ENCODE data around the gene SLC25A21. TPM values are rescaled to one million over a fixed set of nuclear protein-coding genes. Genes with fewer than 3 reads are reported as not detected.
"Not testable (repeated sequence)": the region's sequence is repeated elsewhere in the genome, so short reads cannot be mapped to it uniquely, and the experiment has no call there.

The SLC25A21 gene
- total RNA-seq, 1 donor from 2014 or later = 0.91 TPM

DNA sequence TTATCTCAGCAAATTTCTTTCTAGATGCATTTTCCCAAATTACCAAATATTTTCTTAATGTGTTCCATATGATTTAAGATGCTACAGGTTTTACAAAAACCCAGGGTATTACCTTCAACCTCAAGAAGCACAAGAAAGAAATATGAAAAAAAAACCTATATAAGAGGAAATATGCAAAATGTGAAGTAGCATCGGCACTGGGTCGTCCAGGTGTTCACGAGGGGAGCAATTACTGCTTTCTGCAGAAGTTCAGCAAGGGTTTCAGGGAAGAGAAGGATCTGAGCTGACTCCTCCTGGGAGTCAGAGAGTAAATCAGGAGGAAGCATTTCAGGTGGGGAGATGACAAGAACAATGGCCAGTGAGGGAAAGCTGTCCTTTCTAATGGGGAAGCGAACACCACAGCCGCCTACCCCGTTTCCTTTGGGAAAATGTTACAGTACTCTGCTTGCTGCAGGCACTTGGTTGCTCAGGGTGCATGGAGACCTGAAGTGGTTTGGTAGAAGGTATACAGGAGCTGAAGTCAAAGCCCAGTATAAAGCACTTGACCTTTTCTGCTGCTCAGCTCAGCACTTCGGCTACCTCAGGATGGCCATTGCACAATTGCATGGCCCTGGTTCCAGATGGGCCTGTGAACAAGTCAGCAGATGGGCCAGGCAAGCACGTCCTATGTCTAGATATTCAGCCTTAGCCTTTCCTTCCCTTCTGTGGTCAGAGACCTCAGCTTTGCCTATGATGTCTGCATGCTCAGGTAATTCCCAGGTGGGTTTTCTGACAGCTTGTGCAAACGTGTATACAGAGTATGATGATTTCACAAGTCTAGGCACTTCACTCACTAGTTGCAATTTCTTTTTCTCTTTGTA is 355.1 kb downstream of the SLC25A21 start:
- TF ChIP-seq, protein P1, sequence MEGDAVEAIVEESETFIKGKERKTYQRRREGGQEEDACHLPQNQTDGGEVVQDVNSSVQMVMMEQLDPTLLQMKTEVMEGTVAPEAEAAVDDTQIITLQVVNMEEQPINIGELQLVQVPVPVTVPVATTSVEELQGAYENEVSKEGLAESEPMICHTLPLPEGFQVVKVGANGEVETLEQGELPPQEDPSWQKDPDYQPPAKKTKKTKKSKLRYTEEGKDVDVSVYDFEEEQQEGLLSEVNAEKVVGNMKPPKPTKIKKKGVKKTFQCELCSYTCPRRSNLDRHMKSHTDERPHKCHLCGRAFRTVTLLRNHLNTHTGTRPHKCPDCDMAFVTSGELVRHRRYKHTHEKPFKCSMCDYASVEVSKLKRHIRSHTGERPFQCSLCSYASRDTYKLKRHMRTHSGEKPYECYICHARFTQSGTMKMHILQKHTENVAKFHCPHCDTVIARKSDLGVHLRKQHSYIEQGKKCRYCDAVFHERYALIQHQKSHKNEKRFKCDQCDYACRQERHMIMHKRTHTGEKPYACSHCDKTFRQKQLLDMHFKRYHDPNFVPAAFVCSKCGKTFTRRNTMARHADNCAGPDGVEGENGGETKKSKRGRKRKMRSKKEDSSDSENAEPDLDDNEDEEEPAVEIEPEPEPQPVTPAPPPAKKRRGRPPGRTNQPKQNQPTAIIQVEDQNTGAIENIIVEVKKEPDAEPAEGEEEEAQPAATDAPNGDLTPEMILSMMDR (IDR thresholded peaks at IDR 0.05; ENCODE audit: partially characterized antibody, unreplicated experiment) = no peak
- Mint-ChIP-seq H3K36me3 (ENCODE audit: unreplicated experiment) (no peaks in the 10 kb centered on the region), H3K4me3 (ENCODE audit: unreplicated experiment) (no peak overlapping the region), H3K27ac (ENCODE audit: unreplicated experiment) (no peak overlapping the region), H3K4me1 (ENCODE audit: low read depth, unreplicated experiment) (peaks cover 4% of the 10 kb centered on the region), H3K27me3 (ENCODE audit: unreplicated experiment) (peaks cover 2% of the 10 kb centered on the region), H3K9me3 (ENCODE audit: unreplicated experiment) (no peaks in the 10 kb centered on the region)
- DNase-seq = no peak

DNA sequence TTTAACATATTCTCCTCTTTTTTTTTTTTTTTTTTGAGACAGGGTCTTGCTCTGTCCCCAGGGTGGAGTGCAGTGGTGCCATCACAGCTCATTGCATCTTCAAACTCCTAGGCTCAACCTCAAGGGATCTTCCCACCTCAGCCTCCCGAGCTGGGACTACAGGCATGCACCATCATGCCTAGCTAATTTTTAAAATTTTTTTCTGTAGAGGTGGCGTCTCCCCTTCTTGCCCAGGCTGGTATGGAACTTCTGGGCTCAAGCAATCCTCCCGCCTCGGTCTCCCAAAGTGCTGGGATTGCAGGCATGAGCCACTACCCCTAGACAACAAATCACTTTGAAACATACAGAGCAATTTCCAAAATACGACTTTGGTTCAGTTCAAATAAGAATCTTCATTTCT is 355.9 kb downstream of the SLC25A21 start:
- no peak for DNase-seq
- no peak overlapping the region for H3K4me3 Mint-ChIP-seq (ENCODE audit: unreplicated experiment)
- TF ChIP-seq, protein P1 (IDR thresholded peaks at IDR 0.05; ENCODE audit: partially characterized antibody, unreplicated experiment) = no peak
- H3K36me3 Mint-ChIP-seq (ENCODE audit: unreplicated experiment) = no peaks in the 10 kb centered on the region
- H3K27me3 Mint-ChIP-seq (ENCODE audit: unreplicated experiment) = peaks cover 2% of the 10 kb centered on the region
- no peak overlapping the region for H3K27ac Mint-ChIP-seq (ENCODE audit: unreplicated experiment)
- no peaks in the 10 kb centered on the region for H3K9me3 Mint-ChIP-seq (ENCODE audit: unreplicated experiment)
- peaks cover 4% of the 10 kb centered on the region for H3K4me1 Mint-ChIP-seq (ENCODE audit: low read depth, unreplicated experiment)

DNA sequence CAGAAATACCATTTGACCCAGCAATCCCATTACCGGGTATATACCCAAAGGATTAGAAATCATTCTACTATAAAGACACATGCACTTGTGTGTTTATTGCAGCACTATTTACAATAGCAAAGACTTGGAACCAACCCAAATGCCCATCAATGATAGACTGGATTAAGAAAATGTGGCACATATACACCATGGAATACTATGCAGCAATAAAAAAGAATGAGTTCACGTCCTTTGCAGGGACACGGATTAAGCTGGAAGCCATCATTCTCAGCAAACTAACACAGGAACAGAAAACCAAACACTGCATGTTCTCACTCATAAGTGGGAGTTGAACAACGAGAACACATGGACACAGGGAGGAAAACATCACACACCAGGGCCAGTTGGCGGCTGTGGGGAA is 357.6 kb downstream of the SLC25A21 start:
- H3K27ac Mint-ChIP-seq (ENCODE audit: unreplicated experiment); H3K27me3 Mint-ChIP-seq (ENCODE audit: unreplicated experiment); H3K36me3 Mint-ChIP-seq (ENCODE audit: unreplicated experiment); DNase-seq; H3K4me1 Mint-ChIP-seq (ENCODE audit: low read depth, unreplicated experiment); H3K4me3 Mint-ChIP-seq (ENCODE audit: unreplicated experiment); H3K9me3 Mint-ChIP-seq (ENCODE audit: unreplicated experiment): not testable (repeated sequence)

DNA sequence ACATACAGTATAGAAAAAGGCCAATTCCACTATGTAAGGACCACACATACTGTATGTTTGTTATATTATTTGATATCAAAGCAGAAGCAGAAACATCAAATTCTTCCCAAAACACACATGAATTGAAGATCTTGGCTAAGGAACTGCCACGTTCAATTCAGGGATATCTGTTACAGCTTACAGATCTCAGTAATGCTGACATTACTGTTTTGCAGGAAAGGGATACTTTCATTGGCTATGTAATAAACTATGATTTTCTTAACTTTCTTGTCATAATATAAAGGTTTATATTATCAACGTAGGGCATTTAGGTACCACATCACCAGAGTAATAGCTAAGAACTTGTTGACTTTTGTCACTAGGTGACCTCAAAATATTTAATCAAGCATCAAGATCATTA is 362.2 kb downstream of the SLC25A21 start:
- no peak overlapping the region for H3K4me3 Mint-ChIP-seq (ENCODE audit: unreplicated experiment)

DNA sequence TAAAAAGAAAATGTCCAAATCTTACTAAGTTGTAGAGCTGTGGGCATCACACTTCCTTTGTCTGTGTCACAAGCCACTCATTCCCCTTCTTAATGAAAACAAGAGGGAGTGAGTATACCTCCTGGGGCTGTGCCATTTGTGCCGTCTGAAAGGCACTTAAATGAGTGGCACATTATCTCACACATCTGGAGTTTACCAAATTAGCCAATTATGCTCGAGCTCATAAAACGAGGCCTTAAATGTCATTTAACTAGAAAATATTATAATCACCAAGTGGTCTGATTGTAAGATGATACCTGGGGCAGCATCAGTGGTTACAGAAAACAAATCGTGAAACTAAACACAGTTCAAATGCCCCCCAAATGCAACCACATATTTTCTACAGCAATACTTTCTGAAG is 364.7 kb downstream of the SLC25A21 start:
- TF ChIP-seq, protein P1 (IDR thresholded peaks at IDR 0.05; ENCODE audit: partially characterized antibody, unreplicated experiment) = no peak
- H3K9me3 Mint-ChIP-seq (ENCODE audit: unreplicated experiment) = no peaks in the 10 kb centered on the region
- no peaks in the 10 kb centered on the region for H3K4me1 Mint-ChIP-seq (ENCODE audit: low read depth, unreplicated experiment)
- no peaks in the 10 kb centered on the region for H3K36me3 Mint-ChIP-seq (ENCODE audit: unreplicated experiment)
- no peaks in the 10 kb centered on the region for H3K27me3 Mint-ChIP-seq (ENCODE audit: unreplicated experiment)
- no peak overlapping the region for H3K27ac Mint-ChIP-seq (ENCODE audit: unreplicated experiment)
- no peak for DNase-seq
- H3K4me3 Mint-ChIP-seq (ENCODE audit: unreplicated experiment) = no peak overlapping the region

More for the DNA sequence above, 362.2 kb downstream of the SLC25A21 start:
- Mint-ChIP-seq H3K9me3 (ENCODE audit: unreplicated experiment) (no peaks in the 10 kb centered on the region), H3K27me3 (ENCODE audit: unreplicated experiment) (peaks cover 2% of the 10 kb centered on the region), H3K27ac (ENCODE audit: unreplicated experiment) (no peak overlapping the region), H3K36me3 (ENCODE audit: unreplicated experiment) (no peaks in the 10 kb centered on the region), H3K4me1 (ENCODE audit: low read depth, unreplicated experiment) (no peaks in the 10 kb centered on the region)
- DNase-seq = no peak
- TF ChIP-seq, protein P1 (IDR thresholded peaks at IDR 0.05; ENCODE audit: partially characterized antibody, unreplicated experiment) = no peak
